PC-3 (cell line): ENCODE results near the gene MLPH. TPM values are rescaled to one million over a fixed set of nuclear protein-coding genes. Genes with fewer than 3 reads are reported as not detected.

Experiments
- ATAC-seq: fragments of 200-7000 bp; cut with Tn5 transposase; 2 replicates; pipeline ENCODE4 v1.9.1; 2020; ENCODE audit warnings: mild to moderate bottlenecking, moderate library complexity
- BruUV-seq: library from RNA; stranded (reverse); fragments of 400-500 nt; replicated peaks from 2 replicates; lab custom pipeline; 2021; lab: Mats Ljungman, UMichigan
- CTCF ChIA-PET: fragments of 300-600 bp; sonication (Branson Sonifier 250); formaldehyde crosslinking; loops from one replicate; lab custom pipeline; 2022; ENCODE audit warnings: antibody characterized with exemption; lab: Charles Lee
- POLR2A ChIA-PET: fragments of 300-600 bp; sonication (Branson Sonifier 250); formaldehyde crosslinking; loops from one replicate; lab custom pipeline; 2022; ENCODE audit warnings: antibody characterized with exemption; ENCODE audit not compliant: unreplicated experiment; lab: Charles Lee
- DNase-seq: peaks from one replicate; pipeline ENCODE4 v3.0.0-alpha.2; 2015
- H2AFZ ChIP-seq: fragments of 300-600 bp; sonication (generic); 2 replicates; pipeline ENCODE4 v1.6.0; 2016; ENCODE audit warnings: antibody characterized with exemption, low read length
- H3F3A ChIP-seq: fragments of 300-600 bp; sonication (generic); one replicate; pipeline ENCODE4 v1.6.0; 2017; ENCODE audit warnings: antibody characterized with exemption, low read length, control low read depth, mild to moderate bottlenecking; ENCODE audit not compliant: unreplicated experiment
- H3K27ac ChIP-seq: fragments of 300-600 bp; sonication (generic); 2 replicates; pipeline ENCODE4 v1.5.1; 2016; ENCODE audit warnings: mild to moderate bottlenecking, low read length
- H3K27me3 ChIP-seq: fragments of 300-600 bp; sonication (generic); 2 replicates; pipeline ENCODE4 v1.6.1; 2016; ENCODE audit warnings: low read length, mixed read lengths
- H3K36me3 ChIP-seq: fragments of 300-600 bp; sonication (generic); 2 replicates; pipeline ENCODE4 v1.6.1; 2016; ENCODE audit warnings: low read depth, mixed run types, low read length, mixed read lengths
- H3K4me1 ChIP-seq: fragments of 300-600 bp; sonication (generic); 2 replicates; pipeline ENCODE4 v1.5.1; 2016; ENCODE audit warnings: low read length; ENCODE audit not compliant: insufficient read depth
- H3K4me2 ChIP-seq: fragments of 300-600 bp; sonication (generic); 2 replicates; pipeline ENCODE4 v1.6.0; 2016; ENCODE audit warnings: low read length
- H3K4me3 ChIP-seq: fragments of 300-600 bp; sonication (generic); 2 replicates; pipeline ENCODE4 v1.5.1; 2016; ENCODE audit warnings: mild to moderate bottlenecking, low read length, mixed read lengths
- H3K79me2 ChIP-seq: fragments of 300-600 bp; sonication (generic); 2 replicates; pipeline ENCODE4 v1.6.1; 2017; ENCODE audit warnings: low read length, mixed read lengths
- H3K9ac ChIP-seq: fragments of 300-600 bp; sonication (generic); 2 replicates; pipeline ENCODE4 v1.6.0; 2016; ENCODE audit warnings: mild to moderate bottlenecking, low read length
- H3K9me2 ChIP-seq: fragments of 300-600 bp; sonication (generic); replicated peaks from 2 replicates; pipeline ENCODE4 v1.6.1; 2016; ENCODE audit warnings: mixed run types, low read length, mixed read lengths
- H3K9me3 ChIP-seq: fragments of 300-600 bp; sonication (generic); 2 replicates; pipeline ENCODE4 v1.6.1; 2016; ENCODE audit warnings: low read length, mixed read lengths
- H4K20me1 ChIP-seq: fragments of 300-600 bp; sonication (generic); 2 replicates; pipeline ENCODE4 v1.6.1; 2016; ENCODE audit warnings: low read length, mixed read lengths
- CTCF ChIP-seq: fragments of 300-600 bp; sonication (generic); conservative IDR thresholded peaks from 2 replicates; pipeline ENCODE4 v1.5.1; 2017; ENCODE audit warnings: antibody characterized with exemption, low read depth, mild to moderate bottlenecking, low read length
- EZH2 ChIP-seq: fragments of 300-600 bp; sonication (generic); IDR thresholded peaks from one replicate; pipeline ENCODE4 v1.6.1; 2017; ENCODE audit warnings: antibody characterized with exemption, mild to moderate bottlenecking, low read length; ENCODE audit not compliant: unreplicated experiment
- EZH2phosphoT487 ChIP-seq: fragments of 300-600 bp; sonication (generic); IDR thresholded peaks from 2 replicates; pipeline ENCODE4 v1.6.1; 2018; ENCODE audit warnings: mild to moderate bottlenecking, antibody characterized with exemption, low read length, borderline replicate concordance
- intact Hi-C: fragments of 100-400 bp; cut with micrococcal nuclease; formaldehyde crosslinking; loops from 2 replicates; pipeline ENCODE4 v1.9.0; 2023
- total RNA-seq: library from RNA; depleted of rRNA; stranded (reverse); fragments of >200 nt; gene quantifications from 2 replicates; pipeline ENCODE4 v1.2.3, GENCODE V29; 2014

Gene MLPH
- total RNA-seq, 1 experiment from 2014 or later = 201 TPM

- Histone ChIP-seq H3K27ac (no peak overlapping the region), H2AFZ (no peak overlapping the region), H3K9ac (no peak overlapping the region), H3F3A (no peaks in the 10 kb centered on the region), H3K4me1 (no peaks in the 10 kb centered on the region), H3K27me3 (no peaks in the 10 kb centered on the region), H3K79me2 (peaks cover 12% of the 10 kb centered on the region; the same call in 1 of the 2 replicates), H3K36me3 (peaks cover 41% of the 10 kb centered on the region), H4K20me1 (no peaks in the 10 kb centered on the region), H3K9me2 (no peaks in the 10 kb centered on the region; the same call in 1 of the 2 replicates), H3K4me3 (no peak overlapping the region), H3K9me3 (no peaks in the 10 kb centered on the region), H3K4me2 (no peak overlapping the region)
- TF ChIP-seq EZH2 = no peak
- no peak for TF ChIP-seq EZH2phosphoT487
- TF ChIP-seq CTCF = no peak
- BruUV-seq = no TSS peak
- ChIA-PET POLR2A (no interaction called here), CTCF (no interaction called here)
- ATAC-seq (no peak), DNase-seq (no peak)
- intact Hi-C loops = no loop called here
Measured at GRCh38 chr2:237520290-237520689, 33.2 kb downstream of the MLPH start.

- no peaks in the 10 kb centered on the region for H3K79me2 ChIP-seq
- H3K9me2 ChIP-seq = no peaks in the 10 kb centered on the region
- ChIA-PET CTCF (no interaction called here), POLR2A (no interaction called here)
- no peak overlapping the region for H3K9ac ChIP-seq
- no peak overlapping the region for H3K4me2 ChIP-seq
- BruUV-seq = no TSS peak
- no peak overlapping the region for H3K27ac ChIP-seq
- intact Hi-C loops = no loop called here
- H4K20me1 ChIP-seq = 0 out of 2 replicates have a peak, but pooled peaks cover 4% of the 10 kb centered on the region
- TF ChIP-seq CTCF (no peak), EZH2phosphoT487 (no peak), EZH2 (no peak)
- peaks cover 46% of the 10 kb centered on the region for H3K36me3 ChIP-seq
- ATAC-seq = no peak
- H3K27me3 ChIP-seq = no peaks in the 10 kb centered on the region
- no peaks in the 10 kb centered on the region for H3K4me1 ChIP-seq
- no peak for DNase-seq
- H3F3A ChIP-seq = no peaks in the 10 kb centered on the region
- no peak overlapping the region for H3K4me3 ChIP-seq
- no peaks in the 10 kb centered on the region for H3K9me3 ChIP-seq
- H2AFZ ChIP-seq = no peak overlapping the region
Measured at GRCh38 chr2:237524631-237525030, 37.6 kb downstream of the MLPH start.

- no peaks in the 10 kb centered on the region for H3K79me2 ChIP-seq
- H3K27me3 ChIP-seq = no peaks in the 10 kb centered on the region
- no peaks in the 10 kb centered on the region for H3K4me1 ChIP-seq
- H3K27ac ChIP-seq = no peak overlapping the region
- H3K9ac ChIP-seq = no peak overlapping the region
- ChIA-PET CTCF (no interaction called here), POLR2A (interaction anchor here (0.5 to 0.6 kb wide), 2 partner anchors 12 to 161 kb away, joined by 6 to 31 read pairs; no protein-coding TSS in a partner anchor)
- H3K4me3 ChIP-seq = no peak overlapping the region
- intact Hi-C loops = no loop called here
- H3K9me2 ChIP-seq = no peaks in the 10 kb centered on the region
- TF ChIP-seq EZH2 (no peak), EZH2phosphoT487 (no peak), CTCF (no peak)
- H3F3A ChIP-seq = no peaks in the 10 kb centered on the region
- no TSS peak for BruUV-seq
- peaks cover 56% of the 10 kb centered on the region for H3K36me3 ChIP-seq
- DNase-seq (no peak), ATAC-seq (no peak)
- H2AFZ ChIP-seq = no peak overlapping the region
- 0 out of 2 replicates have a peak, but pooled peaks cover 4% of the 10 kb centered on the region for H4K20me1 ChIP-seq
- H3K9me3 ChIP-seq = no peaks in the 10 kb centered on the region
- H3K4me2 ChIP-seq = no peak overlapping the region
Measured at GRCh38 chr2:237525559-237526157, 38.6 kb downstream of the MLPH start.
